HG03460 (cell line): Measurements from ENCODE around the gene DHODH.

Experiments used
- ATAC-seq: cut with Tn5 transposase; IDR thresholded peaks from one replicate; pipeline ENCODE4 v1.9.1; 2021; ENCODE audit not compliant: unreplicated experiment

The DHODH gene

DNA sequence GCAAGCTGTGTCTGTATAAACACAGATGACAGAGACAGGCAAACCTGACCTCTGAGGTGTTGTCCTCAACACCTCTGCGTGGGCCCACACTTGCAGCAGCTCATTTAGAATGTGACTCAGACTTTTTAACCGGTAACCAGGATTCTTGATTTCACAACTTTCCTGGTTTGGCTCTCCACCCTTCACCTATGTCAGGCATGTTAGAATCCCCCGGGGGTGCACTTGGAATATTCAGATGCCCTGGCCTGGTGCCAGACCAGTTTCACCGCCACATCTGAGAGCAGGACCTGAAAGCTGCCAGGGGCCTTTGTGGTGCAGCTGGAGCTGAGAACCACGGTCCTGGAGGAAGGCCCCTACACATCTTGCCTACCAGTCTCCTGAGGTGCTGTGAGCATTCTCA is 4.8 kb downstream of the DHODH start:
- ATAC-seq = no peak

GRCh38 chr16:72013888-72014581 is 5.5 kb downstream of the DHODH start:
- ATAC-seq = no peak

- ATAC-seq = no peak
Measured at GRCh38 chr16:72014675-72015074, 6.1 kb downstream of the DHODH start.

GRCh38 chr16:72015124-72015523 is 6.6 kb downstream of the DHODH start:
- ATAC-seq = no peak

DNA sequence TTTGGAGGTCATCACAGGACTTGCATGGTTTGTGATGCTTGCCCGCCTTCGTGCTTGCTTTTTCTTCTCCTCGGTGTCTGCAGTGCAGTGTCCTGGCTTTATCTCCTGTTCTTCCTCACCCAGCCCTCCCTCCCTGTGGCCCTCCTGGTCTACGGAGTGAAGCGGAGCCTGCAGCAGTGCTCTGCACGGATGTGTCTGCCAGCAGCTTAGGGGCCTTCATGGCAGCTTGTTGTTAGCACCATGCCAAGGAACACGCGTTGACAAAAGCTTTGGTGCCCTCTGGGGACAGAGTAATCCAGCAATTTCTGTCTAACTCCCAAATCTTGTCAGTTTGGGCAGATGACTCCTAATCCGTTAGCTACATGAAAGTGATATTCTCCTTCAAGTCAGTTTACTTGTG is 9.9 kb downstream of the DHODH start:
- no peak for ATAC-seq

DNA sequence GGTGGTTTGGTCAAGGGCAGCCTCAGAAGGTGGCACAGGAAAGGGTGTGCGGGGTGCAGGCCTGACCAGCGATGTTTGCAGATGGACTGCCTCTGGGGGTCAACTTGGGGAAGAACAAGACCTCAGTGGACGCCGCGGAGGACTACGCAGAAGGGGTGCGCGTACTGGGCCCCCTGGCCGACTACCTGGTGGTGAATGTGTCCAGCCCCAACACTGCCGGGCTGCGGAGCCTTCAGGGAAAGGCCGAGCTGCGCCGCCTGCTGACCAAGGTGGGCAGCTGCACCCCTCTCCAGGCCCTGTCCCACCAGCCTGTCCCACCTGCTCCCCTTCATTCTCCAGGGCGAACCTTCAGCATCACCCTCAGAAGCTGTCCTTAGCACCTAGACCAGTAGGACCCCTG is 12.5 kb downstream of the DHODH start:
- no peak for ATAC-seq

DNA sequence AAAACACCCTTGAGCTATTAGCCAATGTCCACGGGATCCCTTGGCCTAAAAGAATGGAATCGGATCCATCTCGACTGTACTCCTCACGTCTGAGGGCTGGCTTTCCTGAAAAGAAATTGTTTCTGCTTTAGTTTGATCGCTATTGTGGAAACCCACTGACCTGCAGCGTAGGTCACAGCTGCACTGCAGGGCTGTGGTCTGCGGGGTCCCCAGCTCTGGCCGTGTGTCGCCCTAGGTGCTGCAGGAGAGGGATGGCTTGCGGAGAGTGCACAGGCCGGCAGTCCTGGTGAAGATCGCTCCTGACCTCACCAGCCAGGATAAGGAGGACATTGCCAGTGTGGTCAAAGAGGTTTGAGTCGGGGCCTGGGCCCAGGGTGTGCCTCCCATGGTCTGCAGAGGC is 13.6 kb downstream of the DHODH start:
- ATAC-seq = no peak

- ATAC-seq = no peak
Measured at GRCh38 chr16:72023962-72024361, 15.4 kb downstream of the DHODH start.

- ATAC-seq = no peak
Measured at GRCh38 chr16:72024862-72025382, 16.4 kb downstream of the DHODH start.

DNA sequence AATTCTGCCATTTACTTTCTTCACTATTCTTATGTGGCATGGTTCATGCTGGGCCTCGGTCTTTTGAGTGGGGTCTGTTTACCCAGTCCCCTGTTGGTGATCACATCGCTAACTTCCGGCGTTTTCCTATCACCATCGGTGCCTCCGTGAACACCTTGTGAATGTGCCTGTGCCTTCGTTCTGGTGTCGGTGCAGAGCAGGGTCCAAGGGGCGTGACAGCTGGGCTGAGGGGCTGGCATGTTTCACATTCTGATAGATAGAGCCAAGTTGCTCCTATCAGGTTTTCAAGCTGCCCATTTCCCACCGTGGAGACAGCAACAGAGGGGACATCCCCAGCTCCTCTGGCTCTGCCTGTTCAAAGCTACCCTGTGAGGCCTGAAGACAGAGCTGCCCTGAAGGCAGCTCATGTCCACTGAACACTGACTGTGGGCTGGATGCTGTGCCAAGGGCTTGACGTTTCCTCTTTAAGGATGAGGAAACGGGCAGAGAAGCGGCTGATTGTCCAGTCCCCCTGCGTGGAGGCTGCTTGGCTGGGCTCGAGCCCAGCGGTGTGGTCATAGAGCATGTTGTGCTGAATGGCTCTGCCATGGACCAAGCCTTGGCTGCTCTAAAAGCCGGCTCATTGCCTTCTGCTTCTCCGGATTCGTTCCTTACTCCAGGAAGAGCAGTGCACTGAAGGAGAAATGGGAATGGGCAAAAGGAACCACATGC is 17.0 kb downstream of the DHODH start:
- ATAC-seq = no peak

DNA sequence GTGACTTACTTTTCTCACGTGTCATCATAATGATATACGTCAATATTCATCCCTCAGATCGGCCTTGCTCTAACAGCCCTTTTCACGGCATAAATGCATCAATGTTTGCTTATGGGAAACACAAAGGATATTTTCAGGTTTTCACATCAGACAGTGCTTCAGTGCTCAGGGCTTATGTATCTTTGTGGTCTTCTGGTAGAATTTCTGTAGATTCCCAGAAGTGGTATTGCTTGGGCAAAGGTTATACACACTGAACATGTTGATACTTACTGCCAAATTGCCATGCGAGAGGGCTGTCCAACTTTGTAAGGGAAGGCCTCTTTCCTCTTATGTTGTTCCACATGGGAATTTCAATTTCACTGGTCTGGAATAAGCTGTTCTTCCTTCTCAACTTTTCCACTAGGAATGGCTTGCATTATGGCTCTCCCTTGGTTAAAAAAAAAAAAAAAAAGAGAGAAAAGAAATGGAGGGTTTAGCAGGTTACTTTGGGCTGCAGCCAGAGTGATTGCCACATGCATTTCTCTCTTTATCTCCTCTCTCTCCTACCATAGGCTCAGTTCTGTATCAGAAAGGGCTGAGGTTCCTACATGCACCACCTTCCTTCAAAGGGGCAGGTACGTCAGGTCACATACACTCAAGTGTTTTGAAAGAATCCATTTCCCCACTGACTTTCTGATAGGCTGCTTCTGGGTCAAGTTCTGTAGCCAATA is 19.3 kb downstream of the DHODH start:
- ATAC-seq = no peak

DNA sequence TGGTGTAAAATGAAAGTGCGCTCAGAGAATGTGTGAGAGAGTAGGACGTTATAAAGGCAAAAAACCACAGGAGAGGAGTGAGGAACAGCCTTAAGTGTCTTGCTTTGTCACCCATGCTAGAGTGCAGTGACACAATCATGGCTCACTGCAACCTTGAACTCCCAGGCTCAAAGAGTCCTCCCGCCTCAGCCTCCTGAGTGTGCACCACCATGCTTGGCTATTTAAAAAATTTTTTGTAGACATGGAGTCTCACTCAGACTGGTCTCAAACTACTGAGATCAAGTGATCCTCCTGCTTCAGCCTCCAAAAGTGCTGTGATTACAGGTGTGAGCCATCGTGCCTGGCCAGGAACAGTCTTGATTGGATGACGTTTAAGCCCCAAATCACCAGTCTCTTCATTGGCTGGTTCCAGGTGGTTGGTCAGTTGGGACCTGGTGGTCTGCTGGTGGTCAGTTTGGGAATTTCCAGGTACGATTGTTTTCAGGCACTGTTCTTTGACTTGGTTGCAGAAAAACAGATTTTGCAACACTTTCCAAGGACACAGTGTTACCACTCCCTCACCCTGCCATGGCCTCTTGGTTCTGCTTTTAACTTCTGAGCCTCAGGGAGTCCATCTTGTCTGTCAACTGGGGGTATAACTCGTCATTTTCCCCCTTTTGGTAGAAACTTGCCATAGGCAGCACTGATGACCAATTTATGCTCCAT is 21.2 kb downstream of the DHODH start:
- no peak for ATAC-seq

DNA sequence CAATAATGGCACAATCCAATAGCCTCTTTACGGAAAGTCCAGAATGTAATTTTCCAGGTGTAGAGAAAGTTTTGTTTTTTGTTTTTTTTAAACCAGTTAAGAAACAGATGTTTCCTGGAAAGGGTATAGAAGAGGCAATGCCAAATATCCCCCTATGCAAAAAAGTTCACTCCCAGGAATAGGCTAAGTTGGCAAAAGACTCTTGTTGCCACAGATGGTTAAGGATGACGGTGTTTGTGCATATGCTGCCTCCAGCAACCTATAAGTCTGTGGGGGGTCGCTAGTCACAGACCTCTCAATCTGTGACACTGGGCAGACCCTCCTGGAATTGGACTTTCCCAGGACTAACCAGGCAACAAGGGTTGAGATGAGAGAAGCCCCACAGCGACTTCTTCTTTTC is 24.9 kb downstream of the DHODH start:
- ATAC-seq = no peak

DNA sequence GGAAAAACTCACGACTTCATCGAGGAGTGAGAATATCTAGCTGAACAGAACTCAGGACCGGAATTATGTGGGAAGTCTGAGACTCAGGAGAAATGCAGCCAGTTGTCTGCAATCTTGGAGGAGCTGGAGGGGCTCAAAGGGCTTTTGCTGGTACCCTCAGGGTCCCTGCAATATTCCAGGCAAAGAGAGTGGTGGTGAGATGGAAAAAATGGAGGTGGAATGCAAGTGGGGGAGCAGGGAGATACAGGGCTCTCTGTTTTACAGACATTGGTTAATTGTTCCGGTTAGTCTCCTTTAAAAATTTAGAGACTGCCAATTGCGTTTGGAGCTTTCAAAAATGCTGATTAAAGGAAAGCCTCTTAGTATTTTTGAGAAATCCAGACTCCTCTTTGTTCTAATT is 27.6 kb downstream of the DHODH start:
- ATAC-seq = no peak

DNA sequence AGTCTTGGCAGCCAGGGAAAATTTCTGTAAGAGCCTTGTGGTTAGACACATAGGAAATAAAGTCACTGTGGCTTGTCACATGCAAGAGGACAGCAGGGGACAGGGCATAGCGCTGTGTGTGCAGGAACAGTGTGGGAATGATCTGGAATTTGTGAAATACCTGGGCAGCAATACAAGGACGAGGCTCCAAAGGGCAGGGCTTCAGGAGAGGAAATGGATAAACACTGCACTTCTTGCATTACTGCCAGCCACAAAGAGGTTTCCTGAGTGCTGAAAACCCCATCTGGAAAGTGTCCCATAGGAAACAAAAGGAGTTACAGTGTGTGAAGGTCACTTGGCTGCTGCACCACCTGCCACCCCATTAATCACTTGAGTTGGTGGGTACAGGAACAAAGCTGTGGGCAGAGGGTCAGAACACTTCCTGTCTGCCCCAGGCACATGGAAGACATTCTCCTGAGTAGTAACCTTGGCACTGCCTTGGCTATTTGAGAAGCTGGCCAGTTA is 33.7 kb downstream of the DHODH start:
- no peak for ATAC-seq

GRCh38 chr16:72043058-72043457 is 34.5 kb downstream of the DHODH start:
- no peak for ATAC-seq

- ATAC-seq = no peak
Measured at GRCh38 chr16:72043539-72043938, 35.0 kb downstream of the DHODH start.

DNA sequence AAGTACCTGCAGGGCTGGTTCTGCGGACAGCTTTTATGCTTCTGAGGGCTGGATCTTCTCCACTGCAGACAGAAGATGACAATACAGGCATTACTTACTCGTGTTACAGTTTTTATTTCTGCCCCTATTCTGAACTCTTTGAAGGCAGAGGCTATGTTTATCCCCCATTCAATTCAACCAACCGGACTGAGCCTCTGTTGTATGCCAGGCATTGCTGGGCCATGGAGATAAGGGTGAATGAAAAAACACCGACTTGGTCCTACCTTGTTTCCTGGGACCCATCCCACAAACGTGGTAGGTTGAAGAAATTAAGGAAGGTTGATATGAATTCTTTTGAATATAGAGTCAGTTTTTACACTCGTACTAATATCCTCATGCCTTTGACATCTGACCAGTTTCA is 35.8 kb downstream of the DHODH start:
- no peak for ATAC-seq

DNA sequence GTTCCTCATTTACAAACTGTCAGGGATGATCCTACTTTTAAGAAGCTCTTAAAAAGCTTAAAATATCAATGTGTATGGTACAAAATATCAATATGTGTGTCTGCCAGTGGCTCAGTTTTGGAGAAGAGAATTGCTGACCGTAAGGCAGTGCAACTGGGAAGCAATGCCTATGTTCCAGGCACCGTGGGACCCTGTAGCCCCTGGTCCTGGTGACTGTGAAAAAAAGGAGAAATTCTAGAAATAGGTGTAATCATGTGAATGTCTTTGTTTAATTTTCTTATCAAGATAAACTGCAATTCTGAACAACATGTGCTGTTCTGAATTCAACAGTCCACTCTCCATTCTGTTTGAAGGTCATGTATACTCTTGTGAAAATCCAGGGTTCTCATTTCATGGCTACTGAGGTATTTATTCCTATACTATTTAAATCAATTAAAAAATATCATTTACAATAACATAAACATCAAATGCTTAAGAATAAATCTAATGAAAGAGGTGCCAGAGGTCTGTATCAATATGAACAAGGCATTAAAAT is 36.3 kb downstream of the DHODH start:
- no peak for ATAC-seq

DNA sequence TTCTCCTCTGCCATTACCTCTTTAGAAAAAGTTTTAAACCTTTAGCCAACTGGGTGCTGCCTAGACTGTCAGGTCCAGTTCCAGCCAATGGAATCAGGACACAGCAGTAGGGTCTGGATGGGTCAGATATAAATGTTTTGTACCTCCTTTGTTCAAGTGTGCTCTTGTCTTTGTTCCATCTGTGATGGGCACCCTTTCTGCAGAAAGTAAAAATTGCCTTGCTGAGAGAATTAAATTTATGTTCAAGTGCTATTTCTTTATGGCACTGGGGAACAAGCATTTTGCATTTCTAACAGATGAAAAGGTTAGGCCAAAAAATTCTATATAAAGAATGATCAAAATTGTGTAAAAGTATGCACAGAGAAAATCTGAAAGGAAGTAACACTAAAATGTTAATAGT is 40.6 kb downstream of the DHODH start:
- no peak for ATAC-seq
